HFF-Myc (cell line): ENCODE measurements around the gene NFATC2.

Experiments
- DNase-seq: peaks from one replicate; pipeline ENCODE4 v3.0.0-alpha.2; 2011; ENCODE audit warnings: low read depth; ENCODE audit errors: extremely low read depth
- H3K4me3 ChIP-seq: replicated peaks from 2 replicates; pipeline ENCODE4 v1.5.1; 2011; ENCODE audit warnings: low read depth, mild to moderate bottlenecking, control low read depth, low read length
- CTCF ChIP-seq: IDR thresholded peaks from 2 replicates; pipeline ENCODE4 v1.5.1; 2012; ENCODE audit warnings: mild to moderate bottlenecking, low read depth, low read length, control low read depth; ENCODE audit errors: missing control alignments

Gene NFATC2

GRCh38 chr20:51363813-51364212 lies 178.7 kb downstream of the NFATC2 start:
- TF ChIP-seq CTCF, result no peak
- no peak overlapping the region for H3K4me3 ChIP-seq
- no peak for DNase-seq

- TF ChIP-seq CTCF, result no peak
- no peak for DNase-seq
- H3K4me3 ChIP-seq, result no peak overlapping the region
Measured at GRCh38 chr20:51363378-51363777, 179.1 kb downstream of the NFATC2 start.

- no peak overlapping the region for H3K4me3 ChIP-seq
- DNase-seq, result no peak
- no peak for TF ChIP-seq CTCF
Measured at GRCh38 chr20:51362254-51362653, 180.3 kb downstream of the NFATC2 start.

GRCh38 chr20:51361258-51361657 lies 181.3 kb downstream of the NFATC2 start:
- DNase-seq, result no peak
- no peak for TF ChIP-seq CTCF

GRCh38 chr20:51360451-51361201 lies 181.9 kb downstream of the NFATC2 start:
- DNase-seq, result no peak
- H3K4me3 ChIP-seq, result no peak overlapping the region
- no peak for TF ChIP-seq CTCF

More at GRCh38 chr20:51361258-51361657, 181.3 kb downstream of the NFATC2 start:
- no peak overlapping the region for H3K4me3 ChIP-seq

- DNase-seq, result no peak
- no peak for TF ChIP-seq CTCF
- no peak overlapping the region for H3K4me3 ChIP-seq
Measured at GRCh38 chr20:51359947-51360346, 182.6 kb downstream of the NFATC2 start.

GRCh38 chr20:51359401-51359800 lies 183.1 kb downstream of the NFATC2 start:
- DNase-seq, result no peak
- no peak for TF ChIP-seq CTCF
- no peak overlapping the region for H3K4me3 ChIP-seq
